Esophagus squamous epithelium (tissue), 4 donors: ENCODE data around the gene INPP4B.

Experiments used
- CTCF ChIP-seq, 6 experiments: fragments of 450-650 bp in 4 of 6; fragments of 200-600 bp in 2 of 6; sonication (generic) in 2 of 6; IDR thresholded peaks; one replicate each; pipeline ENCODE4 v1.5.1; 2016 to 2019; ENCODE audit warnings: antibody characterized with exemption in 6 of 6, mild to moderate bottlenecking in 4 of 6, moderate library complexity in 4 of 6
- POLR2A ChIP-seq, 4 donors: fragments of 450-650 bp; IDR thresholded peaks; one replicate each; pipeline ENCODE4 v1.6.1; 2017; ENCODE audit warnings: antibody characterized with exemption in 4 of 4, mild to moderate bottlenecking in 4 of 4, moderate library complexity in 3 of 4

DNA sequence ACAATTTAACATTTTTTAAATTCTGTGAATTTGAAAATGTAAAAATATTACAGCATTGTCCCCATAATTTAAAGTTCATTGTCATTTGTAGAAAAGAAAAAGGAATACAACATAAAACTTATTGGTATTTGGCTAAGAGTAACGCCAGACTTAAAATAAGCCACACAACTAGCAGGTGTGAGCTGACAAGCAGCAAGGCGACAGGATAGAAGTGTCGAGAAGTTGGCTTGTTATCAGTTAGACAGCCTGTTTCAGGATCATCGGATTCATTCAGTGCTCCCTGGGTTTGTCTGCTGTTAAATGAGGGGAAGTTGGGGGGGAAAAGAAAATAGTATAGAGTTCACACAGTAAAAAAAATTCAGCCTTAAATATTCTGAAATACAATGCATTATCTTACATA, 816.1 kb downstream of the INPP4B start:
- TF ChIP-seq CTCF (IDR thresholded peaks at IDR 0.05) (no peak), POLR2A (IDR thresholded peaks at IDR 0.05) (no peak)
